Testis (tissue), 2 donors: ENCODE results near the gene CCL26.

Experiments used
- POLR2A ChIP-seq: fragments of 450-650 bp; IDR thresholded peaks from one replicate; pipeline ENCODE4 v1.6.1; 2017; ENCODE audit warnings: antibody characterized with exemption, mild to moderate bottlenecking, moderate library complexity
- TF ChIP-seq, protein P1 (sequence below), 3 experiments: fragments of 450-650 bp in 2 of 3; fragments of 200-600 bp in 1 of 3; sonication (generic) in 1 of 3; IDR thresholded peaks; one replicate each; pipeline ENCODE4 v1.5.1; 2016 to 2019; ENCODE audit warnings: antibody characterized with exemption in 3 of 3, mild to moderate bottlenecking in 2 of 3, moderate library complexity in 1 of 3

DNA sequence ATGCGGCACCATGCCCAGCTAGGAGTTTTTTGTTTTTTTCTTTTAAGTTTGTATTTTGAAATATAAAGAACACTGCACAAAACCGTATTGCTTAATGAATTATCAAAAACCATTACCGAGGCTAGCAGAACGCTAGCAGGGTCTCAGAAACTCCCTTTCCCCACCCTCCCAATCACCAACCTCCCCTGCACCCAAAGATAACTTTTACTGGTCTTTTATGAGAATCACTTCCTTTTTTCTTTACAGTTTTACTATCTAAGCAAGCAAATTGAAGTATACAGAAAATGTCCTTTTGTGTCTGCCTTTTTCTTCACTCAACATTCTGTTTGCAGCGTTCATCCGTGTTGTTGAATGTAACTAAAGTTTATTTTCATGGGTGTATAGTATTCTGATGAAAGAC is 46.7 kb downstream of the CCL26 start:
- TF ChIP-seq, protein P1, sequence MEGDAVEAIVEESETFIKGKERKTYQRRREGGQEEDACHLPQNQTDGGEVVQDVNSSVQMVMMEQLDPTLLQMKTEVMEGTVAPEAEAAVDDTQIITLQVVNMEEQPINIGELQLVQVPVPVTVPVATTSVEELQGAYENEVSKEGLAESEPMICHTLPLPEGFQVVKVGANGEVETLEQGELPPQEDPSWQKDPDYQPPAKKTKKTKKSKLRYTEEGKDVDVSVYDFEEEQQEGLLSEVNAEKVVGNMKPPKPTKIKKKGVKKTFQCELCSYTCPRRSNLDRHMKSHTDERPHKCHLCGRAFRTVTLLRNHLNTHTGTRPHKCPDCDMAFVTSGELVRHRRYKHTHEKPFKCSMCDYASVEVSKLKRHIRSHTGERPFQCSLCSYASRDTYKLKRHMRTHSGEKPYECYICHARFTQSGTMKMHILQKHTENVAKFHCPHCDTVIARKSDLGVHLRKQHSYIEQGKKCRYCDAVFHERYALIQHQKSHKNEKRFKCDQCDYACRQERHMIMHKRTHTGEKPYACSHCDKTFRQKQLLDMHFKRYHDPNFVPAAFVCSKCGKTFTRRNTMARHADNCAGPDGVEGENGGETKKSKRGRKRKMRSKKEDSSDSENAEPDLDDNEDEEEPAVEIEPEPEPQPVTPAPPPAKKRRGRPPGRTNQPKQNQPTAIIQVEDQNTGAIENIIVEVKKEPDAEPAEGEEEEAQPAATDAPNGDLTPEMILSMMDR (IDR thresholded peaks at IDR 0.05): no peak
- TF ChIP-seq POLR2A: no peak
